ENCODE results near the gene ACVR1. TPM values are rescaled to one million over a fixed set of nuclear protein-coding genes. Genes with fewer than 3 reads are reported as not detected.

The ACVR1 gene
- total and polyA plus RNA-seq, 9 of the 15 experiments (the other 6 are each of a cell fraction or from before 2014, with no cell fraction given) = 3.8 to 14.3 (median 6.9) TPM

GRCh38 chr2:157898591-157898996 is 22.5 kb upstream of the ACVR1 start (continued):
- TF ChIP-seq REST (IDR thresholded peaks at IDR 0.05; ENCODE audit: borderline replicate concordance) = no peak
- no peak for TF ChIP-seq REST (CRISPR knock-in tag; IDR thresholded peaks at IDR 0.05; ENCODE audit: low read depth)
- no peak; the same call in 1 of the 2 replicates for TF ChIP-seq EP400 (IDR thresholded peaks at IDR 0.05)
- no peak for TF ChIP-seq NR1H2 (CRISPR knock-in tag; IDR thresholded peaks at IDR 0.05)
- TF ChIP-seq THRB (CRISPR knock-in tag; conservative IDR thresholded peaks at IDR 0.05) = peak; percentile 87
- peak; percentile 97 for TF ChIP-seq ESRRA (IDR thresholded peaks at IDR 0.05; ENCODE audit: borderline replicate concordance, low read depth)
- TF ChIP-seq RBM15 (IDR thresholded peaks at IDR 0.05; ENCODE audit: insufficient read depth, low read length) = no peak
- TF ChIP-seq ZNF77 (CRISPR knock-in tag; IDR thresholded peaks at IDR 0.05) = no peak
- TF ChIP-seq ZNF655 (CRISPR knock-in tag; IDR thresholded peaks at IDR 0.05) = no peak
- no peak for TF ChIP-seq ARID3A (IDR thresholded peaks at IDR 0.05; ENCODE audit: borderline replicate concordance, low read depth, low read length)
- TF ChIP-seq THAP7 (CRISPR knock-in tag; IDR thresholded peaks at IDR 0.05) = no peak
- TF ChIP-seq TCFL5 (CRISPR knock-in tag; conservative IDR thresholded peaks at IDR 0.05) = no peak
- TF ChIP-seq MEF2A (IDR thresholded peaks at IDR 0.05; ENCODE audit: control insufficient read depth, low read depth, low read length) = no peak
- no peak for TF ChIP-seq SMARCB1 (IDR thresholded peaks at IDR 0.05; ENCODE audit: insufficient read length, low read depth)
- TF ChIP-seq MAFF (IDR thresholded peaks at IDR 0.05; ENCODE audit: low read length) = no peak
- no peak for TF ChIP-seq ARHGAP35 (IDR thresholded peaks at IDR 0.05; ENCODE audit: partially characterized antibody)
- TF ChIP-seq STAT5B (CRISPR knock-in tag; IDR thresholded peaks at IDR 0.05) = no peak

Measured in K562 (cell line).